ENCODE data around the gene CISD3. TPM values are rescaled to one million over a fixed set of nuclear protein-coding genes. Genes with fewer than 3 reads are reported as not detected.

The CISD3 gene
- total and polyA plus RNA-seq, 10 of the 15 experiments (the other 5 are each of a cell fraction or from before 2014, with no cell fraction given): 2.6 to 38.1 (median 8.1) TPM

- FAIRE-seq: no peak
These were observed 5.7 kb upstream of the CISD3 start for GRCh38 chr17:38724337-38724988.

More at GRCh38 chr17:38724337-38724988, 5.7 kb upstream of the CISD3 start:
- intact Hi-C loops (cut with micrococcal nuclease; ENCODE audit: unreplicated experiment) (no loop called here), in situ Hi-C loops (cut with MboI) (no loop called here)
- no peaks in the 10 kb centered on the region for H3K79me2 ChIP-seq (ENCODE audit: control insufficient read depth, insufficient read depth, low read length)
- peaks cover 25% of the 10 kb centered on the region for H3K4me1 ChIP-seq (ENCODE audit: control insufficient read depth, insufficient read depth, low read length)
- ChIA-PET RAD21 (ENCODE audit: unreplicated experiment) (no interaction called here), CTCF (no interaction called here), SMC1A (ENCODE audit: uncharacterized antibody, unreplicated experiment) (no interaction called here), POLR2A (no interaction called here)
- no peaks in the 10 kb centered on the region for H4K20me1 ChIP-seq (ENCODE audit: control insufficient read depth, insufficient read depth)
- no peak overlapping the region for H3K9ac ChIP-seq (ENCODE audit: control insufficient read depth, insufficient read depth, low read length)
- no peak for DNase-seq (ENCODE audit: low read depth, low spot score)
- H3K36me3 ChIP-seq (ENCODE audit: control insufficient read depth in 2 of 2, insufficient read depth in 2 of 2, low read length in 1 of 2): peaks cover 3 to 5% of the 10 kb centered on the region in 2 experiments; a peak in 2 of 4 replicates
- H2AFZ ChIP-seq (ENCODE audit: control insufficient read depth, low read depth, low read length): no peak overlapping the region
- no peak overlapping the region for H3K4me2 ChIP-seq (ENCODE audit: control insufficient read depth, insufficient read depth)
- H3K9me3 ChIP-seq (replicated peaks; ENCODE audit: control insufficient read depth, insufficient read depth, low read length): no peaks in the 10 kb centered on the region; the same call in 2 of the 3 replicates
- H3K27ac ChIP-seq (ENCODE audit: control insufficient read depth, insufficient read depth): no peak overlapping the region
- H3K27me3 ChIP-seq (replicated peaks in 1 of 2; ENCODE audit: control insufficient read depth in 2 of 2, insufficient read depth in 2 of 2, low read length in 1 of 2): no peaks in the 10 kb centered on the region
- TF ChIP-seq MEF2B (IDR thresholded peaks at IDR 0.05; ENCODE audit: partially characterized antibody, poor library complexity, severe bottlenecking) (no peak), CHD2 (IDR thresholded peaks at IDR 0.05; ENCODE audit: borderline replicate concordance, low read depth, low read length) (no peak), JUNB (IDR thresholded peaks at IDR 0.05) (no peak), EZH2 (IDR thresholded peaks at IDR 0.05; ENCODE audit: borderline replicate concordance, control insufficient read depth, low read depth, low read length) (no peak)
- TF ChIP-seq, protein P1, sequence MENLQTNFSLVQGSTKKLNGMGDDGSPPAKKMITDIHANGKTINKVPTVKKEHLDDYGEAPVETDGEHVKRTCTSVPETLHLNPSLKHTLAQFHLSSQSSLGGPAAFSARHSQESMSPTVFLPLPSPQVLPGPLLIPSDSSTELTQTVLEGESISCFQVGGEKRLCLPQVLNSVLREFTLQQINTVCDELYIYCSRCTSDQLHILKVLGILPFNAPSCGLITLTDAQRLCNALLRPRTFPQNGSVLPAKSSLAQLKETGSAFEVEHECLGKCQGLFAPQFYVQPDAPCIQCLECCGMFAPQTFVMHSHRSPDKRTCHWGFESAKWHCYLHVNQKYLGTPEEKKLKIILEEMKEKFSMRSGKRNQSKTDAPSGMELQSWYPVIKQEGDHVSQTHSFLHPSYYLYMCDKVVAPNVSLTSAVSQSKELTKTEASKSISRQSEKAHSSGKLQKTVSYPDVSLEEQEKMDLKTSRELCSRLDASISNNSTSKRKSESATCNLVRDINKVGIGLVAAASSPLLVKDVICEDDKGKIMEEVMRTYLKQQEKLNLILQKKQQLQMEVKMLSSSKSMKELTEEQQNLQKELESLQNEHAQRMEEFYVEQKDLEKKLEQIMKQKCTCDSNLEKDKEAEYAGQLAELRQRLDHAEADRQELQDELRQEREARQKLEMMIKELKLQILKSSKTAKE (IDR thresholded peaks at IDR 0.05; ENCODE audit: low read depth, poor library complexity, severe bottlenecking): no peak
- TF ChIP-seq, protein P2, sequence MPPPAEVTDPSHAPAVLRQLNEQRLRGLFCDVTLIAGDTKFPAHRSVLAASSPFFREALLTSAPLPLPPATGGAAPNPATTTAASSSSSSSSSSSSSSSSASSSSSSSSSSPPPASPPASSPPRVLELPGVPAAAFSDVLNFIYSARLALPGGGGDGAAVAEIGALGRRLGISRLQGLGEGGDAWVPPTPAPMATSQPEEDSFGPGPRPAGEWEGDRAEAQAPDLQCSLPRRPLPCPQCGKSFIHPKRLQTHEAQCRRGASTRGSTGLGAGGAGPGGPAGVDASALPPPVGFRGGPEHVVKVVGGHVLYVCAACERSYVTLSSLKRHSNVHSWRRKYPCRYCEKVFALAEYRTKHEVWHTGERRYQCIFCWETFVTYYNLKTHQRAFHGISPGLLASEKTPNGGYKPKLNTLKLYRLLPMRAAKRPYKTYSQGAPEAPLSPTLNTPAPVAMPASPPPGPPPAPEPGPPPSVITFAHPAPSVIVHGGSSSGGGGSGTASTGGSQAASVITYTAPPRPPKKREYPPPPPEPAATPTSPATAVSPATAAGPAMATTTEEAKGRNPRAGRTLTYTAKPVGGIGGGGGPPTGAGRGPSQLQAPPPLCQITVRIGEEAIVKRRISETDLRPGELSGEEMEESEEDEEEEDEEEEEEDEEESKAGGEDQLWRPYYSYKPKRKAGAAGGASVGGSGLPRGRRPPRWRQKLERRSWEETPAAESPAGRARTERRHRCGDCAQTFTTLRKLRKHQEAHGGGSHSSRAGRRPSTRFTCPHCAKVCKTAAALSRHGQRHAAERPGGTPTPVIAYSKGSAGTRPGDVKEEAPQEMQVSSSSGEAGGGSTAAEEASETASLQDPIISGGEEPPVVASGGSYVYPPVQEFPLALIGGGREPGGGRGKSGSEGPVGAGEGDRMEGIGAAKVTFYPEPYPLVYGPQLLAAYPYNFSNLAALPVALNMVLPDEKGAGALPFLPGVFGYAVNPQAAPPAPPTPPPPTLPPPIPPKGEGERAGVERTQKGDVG (CRISPR knock-in tag; IDR thresholded peaks at IDR 0.05): no peak
- no peak overlapping the region for H3K4me3 ChIP-seq
- 83% methylated on average over 16 of the region's 16 CpGs for WGBS (ENCODE audit: insufficient coverage, insufficient replicate concordance, low lambda C conversion rate, missing lambda C conversion rate)
- no peak for ATAC-seq
- BruUV-seq (replicated peaks): no TSS peak

Measured in GM12878 (cell line).